Renal pelvis (tissue), 4 donors: ENCODE measurements around the gene SMG6. TPM values are rescaled to one million over a fixed set of nuclear protein-coding genes. Genes with fewer than 3 reads are reported as not detected.

Source experiments
- DNase-seq: peaks from one replicate; pipeline ENCODE4 v3.0.0-alpha.2; 2013
- polyA plus RNA-seq, 3 donors: library from polyadenylated mRNA; unstranded; fragments of 120-200 nt; gene quantifications; one replicate each; pipeline ENCODE4 v1.2.1, GENCODE V29; 2013; ENCODE audit not compliant: insufficient read length in 3 of 3

The SMG6 gene
- polyA plus RNA-seq, 3 donors: 31.9 to 38.1 (median 32.9) TPM

GRCh38 chr17:2238432-2239169, 65.0 kb downstream of the SMG6 start:
- DNase-seq: no peak

GRCh38 chr17:2237950-2238349, 65.6 kb downstream of the SMG6 start:
- DNase-seq: no peak

- no peak for DNase-seq
Measured at GRCh38 chr17:2237521-2237921, 66.1 kb downstream of the SMG6 start.

GRCh38 chr17:2235792-2236366, 67.7 kb downstream of the SMG6 start:
- no peak for DNase-seq

- DNase-seq: no peak
Measured at GRCh38 chr17:2235265-2235664, 68.3 kb downstream of the SMG6 start.

- no peak for DNase-seq
Measured at GRCh38 chr17:2233441-2233947, 70.1 kb downstream of the SMG6 start.

- no peak for DNase-seq
Measured at GRCh38 chr17:2232244-2232638, 71.3 kb downstream of the SMG6 start.

- no peak for DNase-seq
Measured at GRCh38 chr17:2230877-2231276, 72.7 kb downstream of the SMG6 start.

- DNase-seq: no peak
Measured at GRCh38 chr17:2227025-2227699, 76.4 kb downstream of the SMG6 start.

GRCh38 chr17:2223617-2223927, 80.0 kb downstream of the SMG6 start:
- DNase-seq: no peak

- DNase-seq: no peak
Measured at GRCh38 chr17:2222901-2223616, 80.5 kb downstream of the SMG6 start.

- no peak for DNase-seq
Measured at GRCh38 chr17:2222301-2222700, 81.3 kb downstream of the SMG6 start.

GRCh38 chr17:2218426-2218825, 85.2 kb downstream of the SMG6 start:
- no peak for DNase-seq

- peak; percentile 83 for DNase-seq
Measured at GRCh38 chr17:2215616-2216364, 87.8 kb downstream of the SMG6 start.

GRCh38 chr17:2214929-2215615, 88.5 kb downstream of the SMG6 start:
- DNase-seq: no peak

- DNase-seq: no peak
Measured at GRCh38 chr17:2214047-2214928, 89.3 kb downstream of the SMG6 start.

GRCh38 chr17:2213291-2213960, 90.2 kb downstream of the SMG6 start:
- DNase-seq: no peak

- no peak for DNase-seq
Measured at GRCh38 chr17:2212400-2212981, 91.1 kb downstream of the SMG6 start.
